ENCODE data around the gene VAV2. TPM values are rescaled to one million over a fixed set of nuclear protein-coding genes. Genes with fewer than 3 reads are reported as not detected.

The VAV2 gene
- total RNA-seq, 1 donor from 2014 or later: 33.7 TPM

DNA sequence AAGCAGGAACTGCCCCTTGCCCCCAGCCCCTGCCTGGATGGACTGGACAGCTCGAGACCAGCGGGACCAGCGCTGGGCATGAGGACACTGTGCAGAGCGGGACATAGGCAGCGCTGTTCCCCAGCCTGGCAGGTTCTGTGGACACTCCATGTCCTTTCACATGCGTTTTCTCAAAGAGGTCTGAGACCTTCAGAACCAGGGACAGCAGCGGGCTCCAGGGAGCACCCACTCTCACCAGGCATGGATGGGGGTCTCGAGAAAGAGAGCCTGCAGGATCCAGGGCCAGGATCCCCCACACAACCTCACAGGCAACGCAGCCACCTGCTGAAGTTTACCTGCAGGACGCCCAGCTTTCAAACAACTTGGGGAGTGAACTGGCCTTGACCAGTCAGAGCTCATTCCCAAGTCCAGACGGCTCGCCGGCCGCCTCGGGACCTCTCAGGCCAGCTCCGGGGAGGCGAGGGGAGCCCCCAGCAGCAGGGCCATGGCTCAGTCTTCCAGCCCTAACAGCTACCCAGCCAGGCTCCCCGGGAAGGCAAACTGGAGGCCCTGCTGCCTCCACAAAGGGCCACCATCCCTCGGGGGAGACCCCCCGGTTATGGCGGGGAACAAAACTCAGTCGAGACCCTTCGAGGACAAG, 181.4 kb downstream of the VAV2 start:
- DNase-seq (ENCODE audit: extremely low read depth, low read depth, low spot score): no peak

DNA sequence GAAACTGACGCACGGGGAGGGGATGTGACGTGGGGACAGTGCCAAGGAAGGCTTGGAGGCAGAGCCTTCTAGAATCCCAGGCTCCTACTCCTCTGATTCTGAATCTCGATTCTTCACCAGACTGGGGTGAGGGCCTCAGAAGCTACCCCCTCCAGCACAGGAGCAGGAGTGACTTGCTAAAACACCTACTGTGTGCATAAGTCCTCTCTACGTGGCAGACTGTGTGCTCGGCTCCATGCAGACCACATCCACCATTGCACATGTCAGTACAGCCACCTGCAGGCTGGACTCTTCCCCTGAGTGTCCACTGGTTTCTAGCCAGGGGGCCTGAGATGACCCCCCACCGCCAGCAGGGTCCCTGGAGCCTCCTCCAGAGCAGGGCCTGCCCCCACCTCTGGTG, 182.8 kb downstream of the VAV2 start:
- DNase-seq (ENCODE audit: extremely low read depth, low read depth, low spot score): no peak

DNA sequence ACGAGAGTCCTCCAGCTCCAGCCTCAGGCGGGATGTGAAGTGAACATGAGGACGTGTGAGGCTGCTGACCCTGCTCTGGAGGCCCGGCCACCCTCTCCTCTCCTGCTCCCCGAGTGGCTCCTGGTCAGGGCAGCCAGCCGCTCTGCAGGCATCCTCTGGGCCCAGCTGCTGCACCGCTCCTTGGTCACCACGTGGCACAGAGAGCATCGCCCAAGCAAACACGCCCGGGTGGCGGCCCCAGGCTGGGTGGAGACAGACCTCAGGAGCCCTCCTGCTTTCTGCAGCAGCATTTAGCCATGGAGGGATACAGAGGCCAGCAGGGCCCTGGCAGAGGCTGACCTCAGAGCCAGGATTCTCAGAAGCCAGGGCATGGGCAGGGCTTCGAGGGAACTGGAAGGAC, 184.3 kb downstream of the VAV2 start:
- no peak for DNase-seq (ENCODE audit: extremely low read depth, low read depth, low spot score)

DNA sequence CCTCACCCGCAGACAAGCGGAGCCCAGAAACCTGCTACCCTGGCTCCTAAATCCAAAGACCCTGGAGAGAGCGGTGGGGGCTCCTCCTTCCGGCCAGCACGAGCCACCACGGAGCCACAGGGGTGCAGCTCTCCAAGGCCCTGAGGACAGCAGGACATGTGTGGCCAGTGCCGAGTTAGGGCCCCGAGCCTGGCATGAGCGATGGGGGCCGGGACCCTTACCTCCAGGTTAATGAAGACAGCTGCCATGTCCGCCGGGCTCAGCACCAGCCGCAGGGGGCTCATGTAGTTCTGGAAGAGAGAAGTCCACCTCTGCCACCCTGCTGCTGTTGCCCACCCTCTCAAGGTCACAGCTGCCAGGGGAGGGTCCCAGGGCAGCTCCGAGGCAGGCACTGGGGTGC, 185.1 kb downstream of the VAV2 start:
- DNase-seq (ENCODE audit: extremely low read depth, low read depth, low spot score): no peak

DNA sequence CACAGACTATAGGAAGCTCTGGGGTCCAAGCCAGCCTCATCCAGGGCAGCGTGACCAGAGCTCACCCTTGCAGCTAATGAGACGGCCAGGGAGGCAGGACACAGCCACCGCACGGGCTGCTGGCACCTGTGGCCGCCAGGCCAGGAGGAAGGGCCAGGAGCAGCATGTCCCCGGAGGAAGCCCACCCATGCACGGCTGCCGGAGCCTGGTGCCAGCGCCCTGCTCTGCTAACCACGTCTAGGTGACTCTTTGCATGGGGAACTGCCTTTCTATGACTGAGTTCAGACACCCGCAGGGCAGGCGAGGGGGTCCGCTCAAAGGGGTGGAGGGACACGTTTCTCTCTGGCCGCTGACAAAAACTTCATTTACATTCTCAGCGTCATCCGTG, 185.5 kb downstream of the VAV2 start:
- DNase-seq (ENCODE audit: extremely low read depth, low read depth, low spot score): no peak

DNA sequence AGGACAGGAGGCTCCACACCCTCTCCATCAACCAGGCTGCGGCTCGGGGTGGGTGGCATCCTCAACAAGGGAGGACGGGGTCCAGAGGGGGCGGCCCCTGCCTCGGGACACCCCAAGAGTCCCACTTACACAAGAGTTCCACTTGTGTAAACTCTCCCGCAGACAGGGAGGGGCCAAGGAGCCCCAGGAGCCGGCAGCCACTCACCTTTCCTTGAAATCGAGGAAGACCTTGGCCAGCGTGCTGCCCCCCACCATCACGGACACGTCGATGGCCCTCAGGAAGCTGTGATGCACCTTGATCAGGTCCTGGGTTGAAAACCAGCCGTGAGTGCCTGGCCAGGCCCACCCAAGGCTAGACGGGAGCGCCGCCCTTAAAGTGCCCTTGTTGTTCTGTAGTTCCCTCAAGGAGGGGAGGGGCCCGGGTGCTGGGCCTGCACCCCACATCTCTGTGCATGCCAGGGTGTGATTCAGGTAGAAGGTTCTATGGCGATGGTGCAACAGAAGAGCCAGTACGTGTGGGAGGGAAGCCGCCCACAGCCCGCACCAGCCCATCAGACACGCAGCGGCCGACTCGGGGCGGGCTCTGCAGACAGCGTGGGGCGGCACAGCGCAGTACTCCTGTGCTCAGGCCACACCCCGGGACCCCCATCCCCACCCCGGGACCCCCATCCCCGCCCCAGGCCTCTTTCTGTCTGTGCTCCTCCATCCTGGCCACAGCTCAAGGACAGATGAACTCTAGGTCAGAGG, 186.1 kb downstream of the VAV2 start:
- DNase-seq (ENCODE audit: extremely low read depth, low read depth, low spot score): no peak

DNA sequence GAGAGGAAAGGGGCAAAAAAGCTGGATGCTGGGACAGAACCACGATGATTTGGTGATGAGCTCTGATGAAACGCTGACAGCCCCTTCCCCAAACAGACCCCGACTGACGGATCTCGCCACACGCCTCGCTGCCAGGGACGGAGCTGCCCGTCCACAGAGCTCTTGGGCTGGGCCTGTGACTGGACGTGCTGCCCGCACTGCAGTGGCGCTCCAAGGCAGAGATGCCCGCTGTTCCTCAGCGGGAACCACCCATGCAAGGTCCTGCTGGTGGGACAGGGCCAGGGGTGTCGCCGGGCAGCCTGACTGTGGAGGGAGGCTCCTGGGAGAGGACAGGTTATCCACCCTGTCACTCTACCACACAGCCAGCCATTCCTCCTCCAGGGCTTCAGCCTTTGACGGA, 187.9 kb downstream of the VAV2 start:
- no peak for DNase-seq (ENCODE audit: extremely low read depth, low read depth, low spot score)

DNA sequence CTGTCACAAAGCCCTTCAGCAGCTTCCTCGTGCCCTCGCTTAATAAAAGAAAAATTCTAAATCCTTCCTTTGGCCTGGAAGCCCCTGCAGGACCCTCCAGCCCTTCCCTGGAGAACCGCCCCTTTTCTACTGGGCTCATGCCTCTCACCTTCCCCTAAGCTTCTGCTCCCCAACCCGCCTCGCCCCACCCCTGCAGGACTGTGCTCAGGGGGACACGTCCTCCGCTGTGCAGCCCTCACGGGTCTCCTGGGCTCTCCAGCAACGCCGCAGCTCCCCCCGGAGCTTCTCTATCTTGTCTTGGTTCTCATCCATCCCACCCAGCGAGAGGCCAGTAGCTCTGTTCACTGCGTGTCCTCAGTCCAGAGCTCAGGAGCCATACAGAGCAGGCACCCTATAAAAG, 188.4 kb downstream of the VAV2 start:
- no peak for DNase-seq (ENCODE audit: extremely low read depth, low read depth, low spot score)

DNA sequence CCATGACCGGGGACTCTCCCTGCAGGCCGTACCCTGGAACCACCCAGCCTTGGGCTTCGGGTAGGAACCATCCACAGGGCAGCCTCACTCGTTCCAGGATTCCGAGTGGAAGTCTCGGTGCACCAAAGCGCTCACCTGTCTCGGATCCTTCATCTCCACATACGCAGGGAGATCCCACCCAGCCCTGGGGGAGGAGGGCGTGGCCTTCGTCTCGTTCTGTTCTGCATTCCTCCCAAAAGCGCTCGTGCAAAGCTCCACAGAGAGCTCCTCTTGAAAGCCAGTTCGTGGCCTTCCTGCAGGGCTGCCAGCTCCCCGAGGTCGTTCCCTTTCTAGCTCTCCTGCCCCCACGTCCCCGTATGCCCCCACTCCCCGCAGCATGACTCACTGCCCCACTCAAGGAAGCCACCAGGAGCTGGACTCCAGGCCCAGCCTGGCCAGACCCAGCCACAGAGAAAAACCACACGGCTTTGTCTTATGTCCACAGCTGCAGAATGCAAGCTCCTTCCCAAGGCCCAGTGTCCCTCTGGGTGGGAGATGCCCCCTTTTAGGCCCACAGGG, 189.0 kb downstream of the VAV2 start:
- DNase-seq (ENCODE audit: extremely low read depth, low read depth, low spot score): no peak

DNA sequence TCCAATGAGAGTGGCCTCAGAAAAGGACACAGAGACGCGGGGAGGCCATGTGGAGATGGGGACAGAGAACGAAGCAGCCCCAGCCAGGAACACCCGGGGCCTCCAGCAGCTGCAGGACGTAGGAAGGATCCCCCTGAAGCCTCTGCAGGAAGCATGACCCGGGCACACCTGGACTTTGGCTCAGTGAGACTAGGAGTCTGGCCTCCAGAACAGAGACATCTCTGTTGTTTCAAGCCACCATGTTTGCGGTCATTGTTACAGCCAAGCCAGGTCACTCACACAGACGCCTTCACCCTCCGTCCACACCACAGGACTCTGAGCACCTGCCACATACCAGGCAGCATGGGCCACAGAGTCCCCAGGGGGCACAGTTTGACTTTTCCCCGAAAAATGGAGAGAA, 190.4 kb downstream of the VAV2 start:
- no peak for DNase-seq (ENCODE audit: extremely low read depth, low read depth, low spot score)

DNA sequence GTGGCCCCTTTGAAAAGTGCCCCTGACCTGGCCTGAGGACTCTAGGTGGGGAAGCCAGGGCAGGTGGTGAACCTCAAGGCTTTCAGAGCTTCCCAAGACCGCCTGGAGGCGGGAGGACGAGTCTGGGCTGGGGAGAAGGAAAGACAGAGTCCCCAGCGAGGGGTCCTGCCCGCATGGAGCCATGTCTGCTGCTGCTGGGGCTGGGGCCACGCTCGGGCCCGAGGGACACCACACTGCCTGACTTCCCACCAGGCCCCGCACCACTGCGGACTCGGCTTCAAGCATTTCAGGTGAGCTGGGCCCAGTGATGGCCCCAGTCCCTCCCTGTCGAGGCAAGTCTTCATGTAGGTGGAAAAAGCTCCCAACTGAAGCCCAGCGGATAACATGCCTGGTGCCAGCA, 191.9 kb downstream of the VAV2 start:
- DNase-seq (ENCODE audit: extremely low read depth, low read depth, low spot score): no peak

DNA sequence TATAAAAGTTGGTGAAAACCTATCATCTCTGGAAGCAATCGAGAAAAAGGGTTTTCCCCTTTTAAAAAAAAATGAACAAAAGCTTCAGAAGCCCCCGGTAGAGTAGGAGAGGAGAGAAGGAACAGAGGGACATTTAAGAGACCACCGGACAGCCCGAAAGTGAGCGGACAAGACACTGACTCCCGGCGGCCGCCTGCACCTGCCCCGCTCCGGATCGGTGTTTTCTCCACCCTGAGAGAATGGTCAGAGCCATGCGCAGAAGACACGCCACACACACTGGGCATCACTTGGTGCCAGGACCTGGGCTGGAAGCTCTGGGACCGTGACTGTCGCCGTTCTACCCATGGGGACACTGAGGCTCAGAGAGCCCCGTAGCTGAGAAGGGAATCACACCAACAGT, 192.4 kb downstream of the VAV2 start:
- no peak for DNase-seq (ENCODE audit: extremely low read depth, low read depth, low spot score)

DNA sequence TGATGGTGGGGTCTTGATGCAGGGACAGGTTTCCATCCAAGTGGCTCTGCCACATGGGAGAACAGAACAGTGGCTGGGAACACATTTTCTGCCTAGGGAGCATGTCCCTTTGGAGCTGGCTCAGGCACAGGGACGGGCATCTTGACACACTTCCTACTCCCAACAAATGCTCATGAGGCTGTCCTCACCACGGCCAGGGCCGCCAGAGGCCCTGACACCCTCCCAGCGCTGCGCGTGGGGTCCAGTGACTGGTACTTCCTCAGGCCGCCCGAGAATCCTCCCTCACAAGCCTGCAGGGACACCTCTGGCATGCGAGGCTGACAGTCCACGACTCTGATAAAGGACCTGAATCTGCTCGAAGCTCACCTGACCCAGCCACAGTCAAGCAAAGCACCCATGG, 193.0 kb downstream of the VAV2 start:
- DNase-seq (ENCODE audit: extremely low read depth, low read depth, low spot score): no peak

DNA sequence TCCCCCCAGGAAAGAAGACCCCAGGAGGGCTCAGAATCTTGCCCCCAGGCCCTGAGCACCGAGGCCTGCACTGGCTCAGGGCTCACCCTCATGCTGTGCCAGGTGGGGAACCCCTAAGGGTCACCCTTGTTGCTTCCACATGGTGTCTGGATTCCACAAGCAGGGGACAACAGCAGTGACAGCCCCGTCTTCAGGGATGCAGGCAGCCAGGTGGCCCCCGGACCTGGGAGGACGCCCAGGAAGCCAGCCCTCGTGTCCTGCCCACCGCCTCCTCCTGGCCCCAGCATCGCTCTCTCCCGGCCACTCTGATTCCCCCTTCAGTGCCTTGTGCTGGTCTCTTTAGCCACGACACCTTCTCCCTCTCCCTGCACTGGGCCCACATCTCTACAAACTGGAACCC, 194.0 kb downstream of the VAV2 start:
- no peak for DNase-seq (ENCODE audit: extremely low read depth, low read depth, low spot score)

DNA sequence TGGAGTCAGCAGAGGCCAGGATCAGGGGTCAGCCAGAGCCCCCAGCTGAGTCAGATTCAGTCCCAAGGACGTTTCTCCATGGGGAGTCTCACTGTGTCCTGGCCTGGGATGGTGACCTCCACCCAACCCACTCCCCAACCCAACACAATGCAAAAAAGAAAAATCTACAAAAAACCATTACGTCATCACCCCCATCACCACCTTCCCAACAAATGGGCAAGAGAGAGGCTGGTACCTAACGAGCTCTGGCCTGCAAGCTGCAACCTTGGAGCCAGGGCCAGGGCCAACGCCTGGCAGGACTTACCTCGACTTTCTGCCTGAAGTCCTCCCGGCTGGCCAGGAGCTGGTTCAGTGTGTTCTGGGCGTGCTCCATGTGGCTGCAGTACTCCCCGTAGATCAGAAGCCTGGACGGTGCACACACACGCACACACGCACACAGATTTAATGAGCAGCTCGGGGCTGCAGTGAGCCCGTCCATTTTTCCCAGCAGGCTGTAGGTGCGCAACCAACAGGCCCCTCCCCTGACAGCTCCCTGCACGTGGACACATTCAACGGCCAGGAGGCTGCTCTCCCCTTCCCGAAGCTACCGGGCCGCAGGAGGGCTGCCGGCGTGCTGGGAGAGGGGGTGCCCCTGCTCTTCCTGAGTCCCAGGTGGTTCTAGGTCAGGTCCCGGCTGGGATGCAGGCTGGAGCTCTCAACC, 194.6 kb downstream of the VAV2 start:
- DNase-seq (ENCODE audit: extremely low read depth, low read depth, low spot score): no peak

DNA sequence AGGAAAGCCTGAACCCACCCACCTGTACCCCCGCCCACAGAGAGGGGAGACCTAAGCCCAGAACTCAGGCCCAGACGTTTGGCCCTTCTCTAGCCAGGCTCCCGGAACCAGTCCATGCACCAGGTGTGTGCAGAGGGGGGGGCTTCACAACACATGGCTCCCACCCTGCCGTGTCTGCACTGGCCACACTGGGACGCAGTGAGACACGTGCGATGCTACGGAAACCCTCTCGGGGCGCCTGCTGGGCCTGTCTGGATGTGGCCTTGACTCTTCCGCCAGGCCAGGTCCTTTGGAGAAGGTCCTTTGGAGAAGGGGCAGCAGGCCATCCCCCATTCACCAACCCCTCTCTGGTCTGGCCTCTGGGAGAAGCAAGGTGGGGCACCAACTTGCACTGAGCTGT, 195.6 kb downstream of the VAV2 start:
- no peak for DNase-seq (ENCODE audit: extremely low read depth, low read depth, low spot score)

DNA sequence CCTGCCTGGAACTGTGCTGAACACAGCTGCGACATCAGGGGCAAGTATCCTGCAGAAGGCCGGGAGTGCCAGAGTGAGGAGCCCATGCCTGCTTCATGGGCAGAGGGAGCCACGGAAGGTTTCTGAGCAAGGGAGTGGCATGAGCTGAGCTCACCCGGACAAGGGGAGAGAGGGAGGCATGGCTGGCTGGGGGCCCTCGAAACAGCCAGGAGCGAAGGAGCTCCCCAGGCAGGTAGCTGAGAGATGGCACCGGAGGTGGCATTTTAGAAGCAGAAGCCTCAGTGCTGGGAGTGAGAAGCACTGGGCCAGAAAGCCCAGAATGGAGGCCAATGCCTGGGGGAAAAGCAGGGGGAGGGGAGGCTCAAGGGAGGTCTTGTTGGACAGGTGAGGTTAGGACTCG, 197.1 kb downstream of the VAV2 start:
- no peak for DNase-seq (ENCODE audit: extremely low read depth, low read depth, low spot score)

DNA sequence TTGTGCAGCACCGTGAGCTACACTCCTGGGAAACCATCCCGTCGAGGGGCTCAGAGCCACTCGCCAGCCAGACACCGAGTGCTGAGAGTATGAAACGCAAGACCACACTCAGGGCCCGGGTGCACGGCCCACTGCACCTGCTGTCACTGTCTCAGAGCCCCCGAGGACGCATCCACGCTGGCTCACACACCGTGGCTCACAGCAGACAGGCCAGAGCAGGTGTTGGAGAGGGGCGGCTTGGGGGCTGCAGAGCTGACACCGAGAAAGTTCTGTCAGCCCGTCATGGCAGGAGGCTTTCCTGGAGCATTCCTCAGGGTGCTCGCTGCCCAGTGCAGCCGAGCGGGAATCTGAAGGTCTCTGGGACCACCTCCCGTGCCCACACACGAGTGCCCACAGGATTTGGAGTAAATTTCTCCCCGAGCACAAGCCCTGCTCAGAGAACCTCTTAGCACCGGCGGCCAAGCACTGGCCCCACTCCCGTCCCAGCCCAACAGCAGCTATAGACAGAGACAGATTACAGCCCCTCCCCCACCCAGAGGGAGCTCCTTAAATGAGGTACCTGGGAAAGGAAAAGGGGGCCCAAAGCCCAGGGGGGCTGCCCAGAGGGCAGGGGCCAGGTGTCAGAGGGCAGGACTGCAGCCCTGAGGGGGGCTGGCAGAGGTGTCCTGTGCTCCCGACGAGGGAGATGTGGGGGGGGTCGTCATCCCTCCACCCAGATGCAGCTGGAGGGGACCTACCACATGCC, 197.9 kb downstream of the VAV2 start:
- no peak for DNase-seq (ENCODE audit: extremely low read depth, low read depth, low spot score)

DNA sequence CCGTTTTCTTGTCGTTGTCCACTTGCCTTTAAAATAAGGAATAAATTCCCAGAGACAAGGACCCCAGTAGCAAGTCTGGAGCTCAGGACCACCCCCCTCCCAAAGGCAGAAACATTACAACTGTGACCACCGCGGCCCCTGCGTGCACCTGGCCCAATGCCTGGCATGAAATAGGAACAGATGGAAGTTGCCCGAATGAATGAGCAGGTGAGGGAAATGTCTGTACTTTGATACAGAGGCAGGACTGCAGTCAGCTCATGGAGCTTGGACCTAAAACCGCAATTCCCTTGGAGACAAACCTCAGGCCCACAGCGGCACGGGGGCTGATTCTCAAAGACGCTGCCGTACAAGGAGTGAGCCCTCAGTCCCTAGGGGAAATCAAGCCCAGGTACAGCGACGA, 198.7 kb downstream of the VAV2 start:
- no peak for DNase-seq (ENCODE audit: extremely low read depth, low read depth, low spot score)

DNA sequence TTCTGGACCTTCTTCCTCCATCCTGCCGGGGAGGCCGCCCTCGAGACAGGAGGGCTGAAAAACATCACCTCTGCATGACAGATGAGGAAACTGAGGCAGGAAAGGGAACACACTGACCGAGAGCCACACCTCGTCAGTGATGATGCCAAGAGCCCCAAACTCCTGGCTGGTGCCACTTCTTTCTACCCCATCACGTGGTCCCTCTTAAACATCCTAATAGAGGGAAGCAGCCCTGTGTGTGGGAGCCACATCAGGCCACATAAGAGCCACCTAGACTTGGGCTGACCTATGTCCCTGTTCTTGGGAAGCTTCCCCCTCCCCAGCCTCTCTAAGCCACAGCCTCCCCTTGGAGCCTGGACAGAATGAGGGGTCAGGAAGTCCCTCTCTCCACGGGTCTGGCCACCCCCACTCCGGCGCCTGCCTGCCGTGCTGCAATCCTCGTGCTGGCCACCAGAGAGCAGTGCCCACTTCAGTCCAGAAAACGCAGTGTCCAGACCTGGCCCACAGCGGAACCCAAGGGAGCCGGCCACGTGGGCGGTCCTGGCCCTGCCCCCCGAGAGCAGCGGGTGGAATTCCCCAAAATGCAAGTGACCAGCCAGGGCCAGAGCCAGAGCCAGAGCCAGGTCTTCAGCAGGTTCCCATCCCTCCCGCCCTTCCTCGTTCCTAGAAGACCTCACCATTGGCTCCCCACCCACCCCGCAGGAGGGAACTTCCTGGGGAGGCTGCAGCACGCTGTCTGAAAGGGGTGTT, 199.2 kb downstream of the VAV2 start:
- DNase-seq (ENCODE audit: extremely low read depth, low read depth, low spot score): peak; percentile 10
